ENCODE measurements around the gene DAP. TPM values are rescaled to one million over a fixed set of nuclear protein-coding genes. Genes with fewer than 3 reads are reported as not detected.
"Not testable (repeated sequence)": the region's sequence is repeated elsewhere in the genome, so short reads cannot be mapped to it uniquely, and the experiment has no call there.

DAP gene
- polyA plus RNA-seq, 3 donors, result 119 to 128 (median 126) TPM

DNA sequence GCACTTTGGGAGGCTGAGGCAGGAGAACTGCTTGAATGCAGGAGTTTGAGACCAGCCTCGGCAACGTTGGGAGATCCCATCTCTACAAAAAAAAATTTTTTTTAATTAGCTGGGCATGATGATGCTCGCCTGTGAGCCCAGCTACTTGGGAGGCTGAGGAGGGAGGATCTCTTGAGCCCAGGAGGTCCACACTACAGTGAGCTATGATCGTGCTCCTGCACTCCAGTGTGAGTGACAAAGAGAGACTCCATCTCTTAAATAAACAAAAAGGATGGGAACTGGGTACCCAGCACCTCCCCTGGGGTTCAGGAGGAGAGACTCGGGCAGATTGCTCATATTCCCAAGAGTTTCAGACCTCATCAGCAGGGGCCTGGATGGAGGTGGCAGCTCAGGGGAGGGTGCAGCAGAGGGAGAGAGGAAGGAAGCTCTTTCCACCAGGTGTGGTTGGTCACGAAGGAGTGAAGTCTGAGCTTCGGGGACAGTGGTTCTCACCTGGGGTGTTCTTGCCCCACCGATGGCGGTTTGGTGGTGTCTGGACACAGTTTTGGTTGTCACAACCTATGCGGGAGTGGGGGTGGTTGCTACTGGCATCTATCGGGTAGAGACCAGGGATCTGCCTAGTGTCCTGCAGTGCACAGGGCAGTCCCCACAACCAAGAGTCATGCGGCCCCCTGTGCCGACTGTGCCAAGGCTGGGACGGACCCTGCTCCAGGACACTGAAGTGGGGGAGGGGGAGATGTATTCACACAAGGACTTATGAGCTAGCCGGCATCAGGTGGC, 124.5 kb downstream of the DAP start:
- DNase-seq (ENCODE audit: low read depth in 3 of 3, low spot score in 2 of 3), result no peak

DNA sequence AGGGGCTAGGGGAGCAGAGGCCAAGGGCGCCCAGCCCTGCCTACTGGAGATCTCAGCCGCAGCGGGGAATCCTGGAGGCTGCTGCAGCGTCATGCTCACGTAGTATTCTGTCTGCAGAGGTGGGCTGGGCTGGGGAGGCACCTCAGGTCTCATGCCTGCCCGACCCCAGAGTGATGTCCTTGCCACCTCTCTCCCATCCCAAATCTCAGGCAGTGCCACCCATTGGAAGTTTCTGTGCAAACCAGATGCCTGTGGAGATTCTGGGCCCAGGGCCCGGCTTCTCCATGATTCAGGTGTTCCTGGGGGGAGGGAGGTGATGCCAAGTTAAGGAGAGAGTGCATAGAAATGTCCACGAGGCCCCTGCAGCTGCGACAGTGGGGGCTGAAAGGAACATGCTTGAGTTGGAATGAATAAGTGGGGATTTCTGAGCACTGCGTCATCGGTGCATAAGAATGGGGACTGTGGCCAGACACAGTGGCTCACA, 125.1 kb downstream of the DAP start:
- DNase-seq (ENCODE audit: low read depth in 3 of 3, low spot score in 2 of 3), result no peak

DNA sequence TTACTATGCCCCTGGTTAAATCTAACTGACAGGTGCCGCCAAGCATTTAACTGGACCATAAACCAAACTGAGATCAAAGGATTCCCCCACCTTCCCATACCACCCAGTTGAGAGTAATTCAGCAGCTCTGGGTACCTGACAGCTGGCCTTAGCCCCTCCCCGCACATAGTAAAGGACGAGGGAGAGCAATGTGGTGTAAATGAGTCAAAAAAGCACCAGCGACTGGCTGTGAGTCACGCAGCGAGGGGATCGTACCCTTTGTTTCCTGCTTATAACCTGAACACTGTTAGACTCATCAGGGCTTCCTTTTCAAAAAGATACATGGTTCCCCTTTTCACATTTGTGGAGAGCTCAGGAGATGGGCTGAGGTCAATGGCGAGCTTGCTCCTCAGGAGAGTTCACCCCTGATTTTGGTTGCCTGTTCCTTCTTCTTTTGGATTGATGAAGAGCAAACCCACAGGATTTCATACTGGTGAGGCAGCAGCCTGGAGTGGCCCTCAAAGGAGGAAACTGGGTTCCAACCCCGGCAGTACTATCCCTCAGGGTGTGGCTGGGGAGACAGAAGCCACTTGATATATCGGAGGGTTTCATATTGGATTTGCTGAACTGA, 125.7 kb downstream of the DAP start:
- DNase-seq (ENCODE audit: low read depth in 3 of 3, low spot score in 2 of 3), result peak in 1 of 3 donors; percentile 38

DNA sequence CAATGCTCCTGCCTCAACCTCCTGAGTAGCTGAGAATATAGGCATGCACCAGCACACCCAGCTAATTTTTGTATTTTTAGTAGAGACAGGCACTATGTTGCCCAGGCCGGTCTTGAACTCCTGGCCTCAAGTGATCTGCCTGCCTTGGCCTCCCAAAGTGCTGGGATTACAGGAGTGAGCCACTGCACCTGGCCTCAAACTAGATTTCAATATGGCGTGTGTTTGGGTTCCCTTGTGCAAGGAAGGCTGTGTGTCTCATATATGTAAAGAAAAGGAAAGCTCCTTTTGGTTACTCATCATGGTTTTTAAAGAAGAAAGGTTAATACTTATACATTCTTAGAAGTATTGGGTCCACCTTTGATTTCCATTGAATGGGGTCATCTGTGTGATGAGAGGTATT, 126.5 kb downstream of the DAP start:
- DNase-seq (ENCODE audit: low read depth in 3 of 3, low spot score in 2 of 3), result no peak

DNA sequence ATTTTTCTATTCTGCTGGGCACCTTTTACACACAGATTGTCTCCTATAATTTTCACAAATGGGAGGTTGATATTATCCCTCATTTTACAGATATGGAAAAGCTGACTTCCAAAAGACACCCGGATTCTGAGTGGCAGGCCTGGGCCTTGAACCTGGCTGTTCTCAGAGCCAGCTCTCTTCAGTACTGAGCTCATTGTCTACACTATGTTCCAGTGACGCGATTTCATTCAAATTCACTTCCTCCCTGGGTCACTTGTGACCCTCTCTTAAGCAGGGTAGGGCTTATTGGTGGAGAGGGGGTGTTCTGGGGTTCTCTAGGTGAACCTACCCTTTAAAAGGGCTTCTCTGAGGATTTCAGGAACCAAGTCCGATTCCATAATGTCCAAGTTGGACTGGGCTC, 127.0 kb downstream of the DAP start:
- DNase-seq (ENCODE audit: low read depth in 3 of 3, low spot score in 2 of 3), result no peak

DNA sequence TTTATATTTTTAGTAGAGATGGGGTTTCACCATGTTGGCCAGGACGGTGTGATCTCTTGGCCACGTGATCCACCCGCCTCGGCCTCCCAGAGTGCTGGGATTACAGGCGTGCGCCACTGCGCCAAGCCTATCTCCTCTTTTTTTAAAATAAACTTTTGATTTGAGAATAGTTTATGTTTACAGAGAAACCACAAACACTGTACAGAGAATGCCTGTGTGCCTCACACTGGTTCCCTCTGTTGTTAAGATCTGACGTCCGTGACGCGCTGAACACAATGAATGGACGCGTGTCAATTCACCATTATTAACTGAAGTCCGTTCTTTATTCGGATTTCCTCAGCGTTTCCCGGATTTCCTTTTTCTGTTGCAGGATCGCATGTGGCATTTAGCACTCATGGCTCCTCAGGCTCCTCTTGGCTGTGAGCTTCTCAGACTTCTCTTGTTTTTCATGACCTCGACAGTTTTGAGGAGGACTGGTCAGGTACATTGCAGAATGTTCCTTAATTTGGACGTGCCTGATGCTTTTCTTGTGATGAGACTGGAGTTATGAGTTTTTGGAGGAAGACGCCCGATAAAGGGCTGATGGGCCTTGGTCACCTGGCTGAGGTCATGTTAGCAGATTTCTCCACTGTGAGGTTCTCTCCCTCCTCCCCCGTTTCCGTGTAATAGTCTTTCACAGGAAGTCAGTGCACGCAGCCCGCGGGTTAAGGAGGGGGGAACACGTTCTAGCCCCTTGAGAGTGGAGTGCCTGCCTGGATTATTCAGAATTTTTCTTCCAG, 127.6 kb downstream of the DAP start:
- DNase-seq (ENCODE audit: low read depth in 3 of 3, low spot score in 2 of 3), result no peak

DNA sequence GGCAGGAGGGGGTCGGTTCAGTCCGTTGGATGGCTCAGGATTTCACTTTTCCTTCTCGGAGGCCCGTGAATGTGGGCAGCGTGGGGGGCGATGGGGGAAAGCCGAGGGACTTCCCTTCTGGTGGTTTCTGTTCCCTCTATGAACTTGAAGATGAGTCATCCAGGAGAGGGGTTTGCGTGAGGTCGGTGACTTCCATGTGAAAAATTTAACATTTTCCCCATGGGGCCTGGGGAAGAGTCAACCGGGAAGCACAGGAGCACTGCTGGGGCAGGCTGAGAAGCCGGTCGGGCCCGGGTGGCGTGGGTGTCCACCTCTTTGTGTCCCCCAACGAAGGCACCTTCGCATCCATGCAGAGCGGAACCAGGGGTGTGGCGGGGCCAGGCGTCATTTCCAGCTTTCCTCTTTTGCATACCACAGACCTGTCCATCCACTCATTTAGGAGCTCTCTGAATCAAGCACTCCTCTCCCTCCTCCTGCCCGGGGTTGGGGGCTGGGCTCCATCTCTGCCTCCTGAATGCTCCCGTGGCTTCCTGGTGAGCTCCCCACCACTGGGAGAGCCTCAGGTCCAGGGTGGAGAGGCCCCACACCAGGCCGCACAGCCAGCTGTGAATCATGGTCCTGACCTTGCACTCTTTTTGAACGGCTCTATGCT, 128.8 kb downstream of the DAP start:
- DNase-seq (ENCODE audit: low read depth in 3 of 3, low spot score in 2 of 3), result no peak

DNA sequence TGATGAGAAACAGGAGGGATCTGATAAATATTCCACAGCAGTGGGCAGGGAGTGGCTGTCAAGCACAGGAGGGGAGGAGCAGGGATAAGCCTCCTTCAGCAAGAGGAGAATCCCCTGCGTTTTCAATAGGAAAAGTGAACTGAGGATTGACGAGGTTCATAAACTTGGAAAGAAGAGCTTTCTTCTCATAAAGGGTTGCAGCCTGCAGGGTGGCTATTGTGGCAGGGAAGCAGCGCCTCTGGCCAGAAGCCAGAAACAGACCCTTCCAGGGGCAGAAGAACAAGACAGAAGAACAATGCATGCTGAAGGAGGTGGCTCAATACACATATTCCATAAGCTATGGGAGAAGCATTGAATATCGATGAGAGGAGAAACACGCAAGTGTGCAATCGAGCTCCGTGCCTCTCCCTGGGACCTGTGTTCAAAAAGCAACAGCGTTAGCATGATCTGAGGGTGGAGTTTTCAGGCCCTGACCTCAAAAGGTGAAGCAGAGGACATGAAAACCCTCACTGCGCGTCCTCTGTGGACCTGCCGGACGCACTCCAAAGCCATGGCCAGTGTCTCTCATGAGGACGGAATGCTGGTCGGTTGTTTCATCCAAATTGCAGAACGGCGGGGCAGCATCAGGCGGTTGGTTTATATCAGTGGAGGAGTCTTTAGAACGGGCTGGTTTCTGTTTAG, 129.6 kb downstream of the DAP start:
- no peak for DNase-seq (ENCODE audit: low read depth in 3 of 3, low spot score in 2 of 3)

DNA sequence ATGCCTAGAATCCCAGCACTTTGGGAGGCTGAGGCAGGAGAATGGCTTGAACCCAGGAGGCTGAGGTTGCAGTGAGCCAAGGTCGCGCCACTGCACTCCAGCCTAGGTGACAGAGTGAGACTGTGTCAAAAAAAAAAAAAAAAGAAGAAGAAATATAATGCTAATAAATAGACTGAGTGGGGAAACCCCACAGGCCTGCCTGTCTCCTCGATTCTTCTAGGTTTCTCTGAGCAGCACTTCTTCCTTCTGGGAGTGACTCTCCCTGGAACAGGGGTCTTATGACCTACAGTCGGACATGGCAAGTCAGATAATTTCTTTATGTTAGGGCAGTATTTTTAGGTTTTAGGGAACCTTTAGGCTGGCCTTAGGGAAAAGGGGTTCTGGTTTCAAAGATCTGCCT, 130.3 kb downstream of the DAP start:
- DNase-seq (ENCODE audit: low read depth in 3 of 3, low spot score in 2 of 3), result not testable (repeated sequence)

DNA sequence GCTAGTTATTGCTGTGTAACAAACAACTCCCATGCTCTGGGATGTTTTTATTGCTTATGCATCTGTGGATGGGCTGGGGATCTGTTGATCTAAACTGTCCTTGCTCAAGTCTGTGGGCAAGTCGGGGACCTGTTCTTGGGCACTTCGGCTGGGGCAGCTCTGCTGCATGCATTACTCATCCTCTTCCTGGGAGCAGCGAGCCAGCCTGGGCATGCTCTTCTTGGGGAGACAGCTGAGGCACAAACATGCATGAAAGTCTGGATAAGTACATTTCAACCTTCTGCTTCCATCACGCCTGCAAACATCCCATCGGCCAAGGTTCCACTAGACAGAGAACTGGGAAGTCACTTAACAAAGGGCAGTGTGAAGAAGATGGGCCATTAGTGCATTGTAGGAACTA, 130.9 kb downstream of the DAP start:
- DNase-seq (ENCODE audit: low read depth in 3 of 3, low spot score in 2 of 3), result no peak

DNA sequence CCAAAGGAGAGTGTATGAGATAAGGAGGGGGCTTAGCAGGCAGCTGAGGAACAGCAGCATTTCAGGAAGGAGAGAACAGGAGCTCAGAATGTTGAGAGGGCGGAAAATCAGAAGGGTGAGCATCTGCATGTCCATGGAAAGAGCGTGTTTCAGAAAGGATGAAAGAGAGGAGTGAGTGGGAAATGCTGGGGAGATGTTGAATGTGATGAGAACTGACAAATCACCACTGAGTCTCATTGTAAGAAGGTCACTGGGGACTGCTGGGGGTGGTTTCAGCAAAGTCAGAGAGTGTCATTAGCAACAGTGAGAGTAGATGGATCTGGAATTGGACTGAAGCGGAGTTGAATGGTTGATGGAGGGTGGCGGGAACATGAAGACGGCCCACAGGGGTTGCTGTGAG, 131.4 kb downstream of the DAP start:
- no peak for DNase-seq (ENCODE audit: low read depth in 3 of 3, low spot score in 2 of 3)

Other genes starting within 250 kb of the DAP start
- 1 to 10 TPM; 1.4 to 1.8 (median 1.7) TPM for gene ANKRD33B, start 197.2 kb downstream of the DAP start, polyA plus RNA-seq (ENCODE audit: insufficient read length in 3 of 3)

Data from right renal cortex interstitium (tissue), 3 donors.